HG03442 (cell line): ENCODE measurements around the gene UVSSA.

Experiments
- ATAC-seq: cut with Tn5 transposase; IDR thresholded peaks from one replicate; pipeline ENCODE4 v1.9.1; 2021; ENCODE audit warnings: mild to moderate bottlenecking, moderate library complexity; ENCODE audit not compliant: unreplicated experiment

The UVSSA gene

DNA sequence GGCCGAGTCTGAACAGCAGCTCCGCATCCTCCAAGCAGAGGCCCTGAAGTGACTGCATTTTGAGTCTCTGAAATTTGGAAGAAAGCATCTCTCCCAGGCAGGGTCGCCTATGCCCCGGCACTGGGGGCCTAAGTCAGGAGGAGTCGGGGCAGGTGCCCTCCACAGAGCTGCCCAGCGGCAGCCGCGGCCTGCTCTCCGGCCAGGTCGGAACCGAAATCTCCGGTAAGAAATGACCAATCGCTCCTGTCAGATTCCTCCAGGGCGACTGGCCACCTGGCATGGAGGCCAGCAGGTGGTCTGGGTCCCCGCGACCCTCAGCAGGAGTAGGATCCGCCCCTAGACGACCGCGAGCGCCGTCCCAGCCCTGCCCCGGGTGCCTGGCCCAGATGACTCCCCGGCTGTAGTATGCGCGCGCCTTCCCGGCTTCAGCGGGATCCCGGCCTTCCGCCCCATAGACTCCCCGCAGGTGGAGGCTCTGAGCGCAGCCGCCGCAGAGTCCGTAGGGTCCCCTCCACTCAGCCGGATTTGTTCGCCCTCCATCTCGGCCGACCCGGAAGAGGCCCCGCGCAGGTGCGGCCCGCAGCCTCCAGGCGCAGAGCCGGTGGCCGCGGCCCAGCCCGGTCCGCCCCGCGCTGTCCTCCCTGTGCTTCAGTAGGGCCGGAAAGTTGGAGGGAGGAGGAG, 57.7 kb downstream of the UVSSA start:
- no peak for ATAC-seq

GRCh38 chr4:1405254-1405635, 58.2 kb downstream of the UVSSA start:
- ATAC-seq: no peak

- no peak for ATAC-seq
These were observed 58.8 kb downstream of the UVSSA start for GRCh38 chr4:1405636-1406393.

DNA sequence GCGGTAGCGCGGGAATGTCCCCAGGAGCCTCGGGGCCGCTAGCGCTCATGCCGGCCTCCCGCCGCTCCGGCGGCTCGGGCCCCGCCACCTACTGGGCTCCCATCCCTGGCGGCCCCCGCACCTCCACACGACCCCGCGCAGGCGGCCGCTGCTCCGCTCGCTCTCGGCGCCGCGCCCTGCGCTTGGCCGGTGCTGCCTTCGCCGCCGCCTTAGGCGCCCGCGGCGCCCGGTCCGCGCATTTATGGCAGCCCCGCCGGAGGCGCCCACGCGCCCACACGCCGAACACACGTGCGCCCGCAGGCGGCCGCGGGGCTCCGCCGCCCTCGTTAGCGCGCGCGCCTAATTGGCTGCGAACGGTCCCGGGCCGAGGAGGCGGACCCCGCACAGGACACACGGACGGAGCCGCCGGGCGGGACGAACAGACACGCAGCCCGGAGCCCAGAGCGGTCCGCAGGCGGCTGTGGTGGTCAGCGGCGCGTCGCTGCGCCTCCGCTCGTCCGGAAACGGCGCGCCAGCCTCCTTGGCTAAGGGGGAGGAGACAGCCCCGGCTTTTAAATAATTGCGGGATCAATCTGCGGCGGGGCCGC, 59.5 kb downstream of the UVSSA start, which contains the start of gene NKX1-1:
Gene NKX1-1 (minus strand): TSS at position 49 of the 587 bp plus-strand sequence. CDS start 0 bp downstream, at position 49.
- no peak for ATAC-seq

- no peak for ATAC-seq
These were observed 60.1 kb downstream of the UVSSA start for GRCh38 chr4:1406981-1407656.

- no peak for ATAC-seq
These were observed 60.8 kb downstream of the UVSSA start for GRCh38 chr4:1407657-1408333.

- no peak for ATAC-seq
These were observed 61.4 kb downstream of the UVSSA start for GRCh38 chr4:1408418-1408817.

DNA sequence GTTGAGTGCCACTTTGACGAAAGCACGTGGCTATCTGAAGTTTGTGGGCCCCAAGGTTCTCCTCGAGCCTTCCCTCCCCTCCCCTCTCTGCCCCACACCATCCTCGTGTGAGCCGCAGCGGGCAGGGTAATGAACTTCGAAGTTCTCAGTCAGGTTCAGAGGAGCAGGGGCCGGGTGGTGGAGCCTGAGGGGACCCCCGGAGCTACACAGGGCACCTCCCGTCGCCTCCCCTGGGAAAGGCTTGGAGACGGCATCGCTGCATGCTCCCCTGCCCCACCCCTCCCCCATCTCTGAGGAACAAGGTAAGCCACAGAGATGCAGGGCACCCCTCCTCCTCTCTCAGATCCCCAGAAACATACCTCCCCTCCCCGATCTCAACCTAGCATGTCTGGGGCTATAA, 62.1 kb downstream of the UVSSA start:
- ATAC-seq: no peak

- ATAC-seq: no peak
These were observed 62.8 kb downstream of the UVSSA start for GRCh38 chr4:1409491-1410425.

DNA sequence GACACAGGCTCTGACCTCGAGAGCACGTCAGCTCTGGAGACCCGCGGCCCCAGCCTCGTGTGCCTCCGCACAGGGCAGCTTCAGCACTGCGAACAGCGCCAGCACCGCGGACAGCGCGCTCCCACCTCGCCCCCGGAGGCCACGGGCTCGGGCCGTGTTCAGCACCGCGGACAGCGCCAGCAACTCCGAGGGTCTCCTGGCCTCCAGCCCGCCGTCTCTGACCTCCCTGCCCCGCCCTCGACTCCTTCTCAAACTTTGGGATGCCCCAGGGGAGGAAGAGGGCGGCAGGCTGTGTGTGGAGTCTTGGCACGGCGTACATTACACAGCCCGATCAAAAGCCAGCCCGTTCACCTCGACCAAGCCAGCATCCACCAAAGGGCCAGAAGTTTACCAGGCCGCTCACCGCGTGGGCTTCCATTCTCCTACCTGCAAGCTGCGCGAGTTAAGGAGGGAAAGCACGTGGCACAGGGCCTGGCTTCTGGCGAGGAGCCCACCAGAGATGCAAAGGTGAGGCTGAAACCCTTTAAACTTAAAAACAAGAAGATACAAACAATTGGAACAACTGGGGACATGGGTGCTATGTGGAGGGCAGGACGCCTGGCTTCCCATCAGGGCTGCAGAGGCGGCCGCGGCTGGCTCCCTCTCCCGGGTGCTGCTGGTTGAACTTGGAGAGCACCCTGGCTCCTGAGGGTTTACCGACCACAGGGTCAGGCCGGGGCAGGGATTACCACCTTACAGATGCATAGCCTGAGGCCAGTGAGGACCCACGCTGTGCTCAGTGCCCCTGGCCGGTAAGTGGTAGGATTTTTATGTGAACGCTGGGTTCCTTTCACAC, 63.7 kb downstream of the UVSSA start:
- no peak for ATAC-seq

GRCh38 chr4:1411436-1412375, 64.7 kb downstream of the UVSSA start:
- ATAC-seq: no peak

DNA sequence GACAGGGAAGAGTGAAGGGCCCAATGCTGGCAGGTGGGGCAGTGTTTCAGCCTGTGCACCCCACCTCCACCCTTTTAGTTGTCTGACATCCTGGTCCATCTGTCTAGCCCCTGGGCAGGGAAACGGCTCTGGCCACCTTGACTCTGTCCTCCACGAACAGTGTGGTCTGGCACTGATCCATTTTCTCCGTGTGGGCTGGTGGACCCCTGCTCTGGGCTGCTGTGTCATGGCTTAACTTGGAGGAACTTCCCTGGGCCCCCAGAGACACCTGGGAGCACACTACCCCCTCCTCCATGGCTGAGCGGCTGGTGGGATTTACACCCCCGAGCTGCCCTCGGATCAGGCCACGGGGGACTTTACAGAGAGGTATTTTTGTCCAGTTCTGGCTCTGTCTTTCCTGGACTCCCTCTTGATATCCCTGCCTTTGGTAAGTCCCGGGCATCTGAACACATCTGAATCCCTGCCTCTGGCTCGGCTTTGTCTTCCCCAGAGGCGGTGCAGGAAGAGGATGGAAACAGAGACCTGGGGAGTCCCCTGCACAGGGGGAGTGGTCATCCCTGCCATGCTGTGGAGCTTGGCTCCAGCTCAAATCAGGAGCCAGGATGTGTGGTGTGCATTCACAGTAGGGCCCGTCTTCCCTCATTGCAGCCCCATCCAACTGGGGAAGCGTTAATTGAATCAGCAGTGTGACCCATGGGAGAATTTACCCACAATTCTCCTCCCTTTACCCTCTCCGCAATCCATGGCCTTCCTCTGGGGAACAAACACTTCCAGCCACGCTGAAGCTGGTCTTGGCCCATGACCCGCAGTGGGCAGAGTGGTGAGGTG, 65.6 kb downstream of the UVSSA start:
- no peak for ATAC-seq

DNA sequence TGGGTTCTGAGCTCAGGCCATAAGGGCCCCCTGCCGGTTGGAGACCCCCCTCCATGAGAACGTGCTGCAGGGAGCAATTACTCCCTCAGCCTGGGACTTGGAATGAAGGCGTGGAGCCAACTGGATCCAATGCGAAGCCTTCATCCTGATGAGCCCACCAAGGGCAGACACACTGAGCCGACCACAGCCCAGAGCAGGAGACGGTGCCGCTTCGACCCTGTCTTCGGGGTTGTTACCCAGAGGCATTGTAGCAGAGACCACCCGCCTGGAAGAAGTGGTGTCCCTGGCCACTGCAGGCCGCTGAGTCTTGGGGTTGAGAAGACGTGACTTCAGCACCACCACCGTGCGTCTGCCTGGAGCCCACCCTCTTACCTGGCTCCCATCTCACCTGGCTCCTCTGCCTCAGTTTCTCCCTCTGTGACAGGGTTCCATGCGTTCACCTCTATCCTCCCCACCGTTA, 66.2 kb downstream of the UVSSA start:
- ATAC-seq: no peak

DNA sequence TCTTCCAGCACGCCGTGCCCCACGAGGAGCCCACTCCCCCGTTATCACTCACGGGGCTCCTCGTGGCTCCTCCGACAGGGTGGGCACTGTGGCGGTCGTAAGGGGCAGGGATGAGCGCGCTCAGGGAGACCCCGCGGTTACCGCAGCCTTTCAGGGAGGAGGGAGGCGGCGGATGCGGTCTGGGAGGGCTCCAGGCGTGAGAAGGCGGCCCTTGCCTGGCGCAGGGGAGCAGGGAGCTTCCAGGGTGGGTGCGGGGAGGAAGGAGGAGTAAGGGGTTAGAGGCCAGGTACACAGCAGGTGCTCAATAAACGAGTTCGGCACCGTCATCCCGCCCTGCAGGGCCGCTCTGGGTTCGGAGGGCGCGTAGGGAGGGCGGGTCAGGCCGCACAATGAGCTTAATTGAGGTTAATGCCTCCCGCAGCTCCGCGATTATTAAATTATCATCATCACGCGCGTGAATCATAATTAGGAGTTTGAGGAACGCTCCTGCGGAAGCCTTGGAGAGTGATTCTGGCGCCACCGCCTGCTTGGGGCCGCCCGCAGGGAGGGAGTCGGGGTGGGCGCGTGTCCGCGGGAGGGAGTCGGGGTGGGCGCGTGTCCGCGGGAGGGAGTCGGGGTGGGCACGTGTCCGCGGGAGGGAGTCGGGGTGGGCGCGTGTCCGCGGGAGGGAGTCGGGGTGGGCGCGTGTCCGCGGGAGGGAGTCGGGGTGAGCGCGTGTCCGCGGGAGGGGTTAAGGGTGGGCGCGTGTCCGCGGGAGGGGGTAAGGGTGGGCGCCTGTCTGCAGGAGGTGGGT, 66.9 kb downstream of the UVSSA start:
- no peak for ATAC-seq

- no peak for ATAC-seq
These were observed 68.0 kb downstream of the UVSSA start for GRCh38 chr4:1414831-1415680.
